ENCODE data around the gene SLC39A11. TPM values are rescaled to one million over a fixed set of nuclear protein-coding genes. Genes with fewer than 3 reads are reported as not detected.

Gene SLC39A11
- total RNA-seq, 2 experiments from 2014 or later: 25.6 to 51.5 TPM

- DNase-seq (ENCODE audit: low spot score): no peak
- H3K79me2 ChIP-seq (ENCODE audit: insufficient read depth, low read depth, low read length): no peaks in the 10 kb centered on the region
- H2AFZ ChIP-seq (ENCODE audit: low read length): no peak overlapping the region
- no peaks in the 10 kb centered on the region for H3K36me3 ChIP-seq (ENCODE audit: insufficient read depth, low read length)
- POLR2A ChIA-PET: no interaction called here
- CTCF ChIA-PET (ENCODE audit: unreplicated experiment): no interaction called here
- no peaks in the 10 kb centered on the region for H3K9me3 ChIP-seq (ENCODE audit: low read length)
- no peaks in the 10 kb centered on the region for H4K20me1 ChIP-seq (ENCODE audit: insufficient read depth, low read length)
- intact Hi-C loops (cut with micrococcal nuclease; ENCODE audit: unreplicated experiment): no loop called here
- H3K27ac ChIP-seq (ENCODE audit: low read depth, low read length, poor library complexity, severe bottlenecking): no peak overlapping the region
- BruUV-seq (replicated peaks): no TSS peak
- H3K9me2 ChIP-seq (ENCODE audit: insufficient read depth, low read length): no peaks in the 10 kb centered on the region
- TF ChIP-seq EZH2phosphoT487 (IDR thresholded peaks at IDR 0.05; ENCODE audit: borderline replicate concordance, low read depth, low read length): no peak
- TF ChIP-seq CTCF (conservative IDR thresholded peaks at IDR 0.05; ENCODE audit: low read length): no peak
- H3K4me1 ChIP-seq (ENCODE audit: insufficient read depth, low read length, poor library complexity, severe bottlenecking): no peaks in the 10 kb centered on the region
- no peak overlapping the region for H3K4me2 ChIP-seq (ENCODE audit: low read length)
- H3K4me3 ChIP-seq (ENCODE audit: low read depth, low read length, poor library complexity, severe bottlenecking): no peak overlapping the region
These were observed 230.1 kb downstream of the SLC39A11 start for GRCh38 chr17:72862276-72862999.

- no peaks in the 10 kb centered on the region for H3K9me3 ChIP-seq (ENCODE audit: low read length)
- H3K79me2 ChIP-seq (ENCODE audit: insufficient read depth, low read depth, low read length): no peaks in the 10 kb centered on the region
- H3K9me2 ChIP-seq (ENCODE audit: insufficient read depth, low read length): no peaks in the 10 kb centered on the region
- CTCF ChIA-PET (ENCODE audit: unreplicated experiment): no interaction called here
- no peak for DNase-seq (ENCODE audit: low spot score)
- H3K4me3 ChIP-seq (ENCODE audit: low read depth, low read length, poor library complexity, severe bottlenecking): no peak overlapping the region
- H2AFZ ChIP-seq (ENCODE audit: low read length): no peak overlapping the region
- no TSS peak for BruUV-seq (replicated peaks)
- no peak for TF ChIP-seq EZH2phosphoT487 (IDR thresholded peaks at IDR 0.05; ENCODE audit: borderline replicate concordance, low read depth, low read length)
- TF ChIP-seq CTCF (conservative IDR thresholded peaks at IDR 0.05; ENCODE audit: low read length): no peak
- H3K4me2 ChIP-seq (ENCODE audit: low read length): no peak overlapping the region
- intact Hi-C loops (cut with micrococcal nuclease; ENCODE audit: unreplicated experiment): no loop called here
- POLR2A ChIA-PET: interaction anchor here (0.6 kb wide), 1 partner anchor 1672 kb away, joined by 3 read pairs; no protein-coding TSS in a partner anchor
- no peaks in the 10 kb centered on the region for H3K4me1 ChIP-seq (ENCODE audit: insufficient read depth, low read length, poor library complexity, severe bottlenecking)
- no peaks in the 10 kb centered on the region for H3K36me3 ChIP-seq (ENCODE audit: insufficient read depth, low read length)
- H3K27ac ChIP-seq (ENCODE audit: low read depth, low read length, poor library complexity, severe bottlenecking): no peak overlapping the region
- no peaks in the 10 kb centered on the region for H4K20me1 ChIP-seq (ENCODE audit: insufficient read depth, low read length)
These were observed 230.7 kb downstream of the SLC39A11 start for GRCh38 chr17:72861811-72862210.

GRCh38 chr17:72860778-72861177, 231.7 kb downstream of the SLC39A11 start:
- ChIA-PET POLR2A (no interaction called here), CTCF (ENCODE audit: unreplicated experiment) (no interaction called here)
- Histone ChIP-seq H3K36me3 (ENCODE audit: insufficient read depth, low read length) (no peaks in the 10 kb centered on the region), H2AFZ (ENCODE audit: low read length) (no peak overlapping the region), H4K20me1 (ENCODE audit: insufficient read depth, low read length) (no peaks in the 10 kb centered on the region), H3K4me2 (ENCODE audit: low read length) (no peak overlapping the region), H3K4me3 (ENCODE audit: low read depth, low read length, poor library complexity, severe bottlenecking) (no peak overlapping the region), H3K9me2 (ENCODE audit: insufficient read depth, low read length) (no peaks in the 10 kb centered on the region), H3K4me1 (ENCODE audit: insufficient read depth, low read length, poor library complexity, severe bottlenecking) (no peaks in the 10 kb centered on the region), H3K9me3 (ENCODE audit: low read length) (no peaks in the 10 kb centered on the region), H3K79me2 (ENCODE audit: insufficient read depth, low read depth, low read length) (no peaks in the 10 kb centered on the region), H3K27ac (ENCODE audit: low read depth, low read length, poor library complexity, severe bottlenecking) (no peak overlapping the region)
- no peak for DNase-seq (ENCODE audit: low spot score)
- BruUV-seq (replicated peaks): no TSS peak
- no peak for TF ChIP-seq EZH2phosphoT487 (IDR thresholded peaks at IDR 0.05; ENCODE audit: borderline replicate concordance, low read depth, low read length)
- no peak for TF ChIP-seq CTCF (conservative IDR thresholded peaks at IDR 0.05; ENCODE audit: low read length)
- intact Hi-C loops (cut with micrococcal nuclease; ENCODE audit: unreplicated experiment): no loop called here

Measured in OCI-LY7 (cell line).